Daoy (cell line): Measurements from ENCODE around the gene TLCD2. TPM values are rescaled to one million over a fixed set of nuclear protein-coding genes. Genes with fewer than 3 reads are reported as not detected.
"Not testable (repeated sequence)": the region's sequence is repeated elsewhere in the genome, so short reads cannot be mapped to it uniquely, and the experiment has no call there.

ENCODE experiments used
- DNase-seq: peaks from one replicate; pipeline ENCODE4 v3.0.0-alpha.2; 2015; ENCODE audit warnings: low read depth
- total RNA-seq: library from RNA; depleted of rRNA; stranded (reverse); fragments of >200 nt; shearing (Covaris generic); gene quantifications from 2 replicates; pipeline ENCODE4 v1.2.3, GENCODE V29; 2014

TLCD2 gene
- total RNA-seq, 1 experiment from 2014 or later = 0.17 TPM

DNA sequence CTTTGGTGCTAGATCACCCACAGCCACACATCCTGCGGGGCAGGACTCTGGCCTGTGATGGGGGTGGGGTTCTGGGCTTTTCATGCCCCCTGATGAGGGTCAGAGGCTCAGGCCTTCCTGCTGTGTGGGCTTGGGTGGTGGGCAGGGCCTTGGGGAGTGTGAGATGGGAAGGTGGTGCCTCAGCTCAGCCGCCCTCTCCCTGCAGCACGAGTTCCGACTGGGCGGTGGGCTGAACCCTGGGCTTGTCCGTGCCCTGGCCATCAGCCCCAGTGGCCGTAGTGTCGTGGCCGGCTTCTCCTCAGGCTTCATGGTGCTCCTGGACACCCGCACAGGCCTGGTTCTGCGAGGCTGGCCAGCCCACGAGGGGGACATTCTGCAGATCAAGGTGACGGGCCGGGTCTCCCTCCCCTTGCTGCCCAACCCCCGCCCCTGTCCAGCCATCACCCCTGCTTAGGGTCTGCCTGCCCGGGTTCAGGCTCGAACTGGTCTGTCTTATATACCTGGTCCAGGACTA is 25.7 kb upstream of the TLCD2 start:
- no peak for DNase-seq

DNA sequence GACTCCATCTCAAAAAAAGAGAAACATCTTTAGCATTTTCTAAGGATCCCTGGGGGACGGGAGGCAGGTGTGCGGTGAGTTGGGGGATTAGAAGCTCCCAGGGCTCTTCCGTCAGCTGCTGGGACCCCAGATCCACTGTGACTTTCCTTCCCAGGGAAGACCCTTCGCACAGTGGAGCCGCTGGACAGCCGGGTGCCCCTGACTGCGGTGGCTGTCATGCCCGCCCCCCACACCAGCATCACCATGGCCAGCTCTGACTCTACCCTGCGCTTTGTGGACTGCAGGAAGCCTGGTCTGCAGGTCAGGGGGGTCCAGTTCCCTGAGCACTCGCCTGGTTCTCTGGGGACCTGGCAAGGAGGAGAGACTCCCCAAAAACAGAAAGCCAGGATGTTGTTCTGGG is 25.2 kb upstream of the TLCD2 start:
- DNase-seq = no peak

GRCh38 chr17:1733759-1734158 is 23.6 kb upstream of the TLCD2 start:
- DNase-seq = no peak

GRCh38 chr17:1732833-1733321 is 22.7 kb upstream of the TLCD2 start:
- DNase-seq = no peak

DNA sequence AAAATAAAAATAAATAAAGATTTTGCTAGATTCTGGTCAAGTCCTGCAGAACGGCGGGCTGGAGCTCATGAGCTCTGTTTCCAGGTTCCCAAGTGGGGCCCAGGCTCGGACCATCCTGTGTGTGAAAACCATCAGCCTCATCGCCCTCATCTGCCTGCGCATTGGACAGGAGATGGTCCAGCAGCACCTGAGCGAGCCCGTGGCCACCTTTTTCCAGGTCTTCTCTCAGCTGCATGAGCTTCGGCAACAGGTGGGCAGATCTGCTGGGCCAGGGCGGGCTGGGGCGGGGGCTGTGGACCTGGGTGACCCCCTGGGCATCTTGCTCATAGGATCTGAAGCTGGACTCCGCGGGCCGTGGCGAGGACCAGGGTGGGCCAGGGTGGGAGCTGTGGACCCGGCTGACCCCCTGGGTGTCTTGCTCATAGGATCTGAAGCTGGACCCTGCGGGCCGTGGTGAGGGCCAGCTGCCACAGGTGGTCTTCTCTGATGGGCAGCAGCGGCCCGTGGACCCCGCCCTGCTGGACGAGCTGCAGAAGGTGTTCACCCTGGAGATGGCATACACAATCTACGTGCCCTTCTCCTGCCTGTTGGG is 22.2 kb upstream of the TLCD2 start:
- no peak for DNase-seq

- no peak for DNase-seq
Measured at GRCh38 chr17:1731194-1731506, 21.0 kb upstream of the TLCD2 start.

- DNase-seq = peak; percentile 88
Measured at GRCh38 chr17:1730326-1731193, 20.4 kb upstream of the TLCD2 start.

- DNase-seq = no peak
Measured at GRCh38 chr17:1729966-1730325, 19.8 kb upstream of the TLCD2 start.

- no peak for DNase-seq
Measured at GRCh38 chr17:1727876-1728630, 17.9 kb upstream of the TLCD2 start.

GRCh38 chr17:1727258-1727789 is 17.1 kb upstream of the TLCD2 start:
- DNase-seq = no peak

DNA sequence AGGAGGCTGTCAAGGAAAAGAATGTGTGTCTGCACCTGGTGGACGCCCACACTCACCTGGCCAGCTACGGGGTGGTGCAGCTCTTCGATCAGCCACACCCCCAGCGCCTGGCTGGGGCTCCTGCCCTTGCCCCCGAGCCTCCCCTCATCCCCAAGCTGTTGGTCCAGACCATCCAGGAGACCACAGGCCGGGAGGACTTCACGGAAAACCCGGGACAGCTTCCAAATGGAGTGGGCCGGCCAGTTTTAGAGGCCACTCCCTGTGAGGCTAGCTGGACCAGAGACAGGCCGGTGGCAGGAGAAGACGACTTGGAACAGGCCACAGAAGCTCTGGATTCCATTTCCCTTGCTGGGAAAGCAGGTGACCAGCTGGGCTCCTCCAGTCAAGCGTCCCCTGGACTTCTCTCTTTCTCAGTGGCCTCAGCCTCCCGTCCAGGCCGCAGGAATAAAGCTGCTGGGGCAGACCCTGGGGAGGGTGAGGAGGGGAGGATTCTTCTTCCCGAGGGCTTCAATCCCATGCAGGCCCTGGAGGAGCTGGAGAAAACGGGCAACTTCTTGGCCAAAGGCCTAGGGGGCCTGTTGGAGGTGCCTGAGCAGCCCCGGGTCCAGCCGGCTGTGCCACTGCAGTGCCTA is 16.6 kb upstream of the TLCD2 start:
- DNase-seq = no peak

DNA sequence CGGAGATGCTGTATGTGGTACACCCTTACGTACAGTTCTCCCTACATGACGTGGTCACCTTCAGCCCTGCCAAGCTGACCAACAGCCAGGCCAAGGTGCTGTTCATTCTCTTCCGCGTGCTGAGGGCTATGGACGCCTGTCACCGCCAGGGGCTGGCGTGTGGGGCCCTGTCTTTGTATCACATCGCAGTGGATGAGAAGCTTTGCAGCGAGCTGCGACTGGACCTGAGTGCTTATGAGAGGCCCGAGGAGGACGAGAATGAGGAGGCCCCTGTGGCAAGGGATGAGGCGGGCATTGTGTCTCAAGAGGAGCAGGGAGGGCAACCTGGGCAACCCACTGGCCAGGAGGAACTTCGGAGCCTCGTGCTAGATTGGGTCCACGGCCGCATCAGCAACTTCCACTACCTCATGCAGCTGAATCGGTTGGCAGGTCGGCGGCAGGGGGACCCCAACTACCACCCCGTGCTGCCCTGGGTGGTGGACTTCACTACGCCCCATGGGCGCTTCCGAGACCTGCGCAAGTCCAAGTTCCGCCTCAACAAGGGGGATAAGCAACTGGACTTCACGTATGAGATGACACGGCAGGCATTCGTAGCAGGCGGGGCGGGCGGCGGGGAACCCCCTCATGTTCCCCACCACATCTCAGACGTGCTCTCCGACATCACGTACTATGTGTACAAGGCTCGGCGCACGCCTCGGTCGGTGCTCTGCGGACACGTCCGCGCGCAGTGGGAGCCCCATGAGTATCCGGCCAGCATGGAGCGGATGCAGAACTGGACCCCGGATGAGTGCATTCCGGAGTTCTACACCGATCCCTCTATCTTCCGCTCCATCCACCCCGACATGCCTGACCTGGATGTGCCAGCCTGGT is 15.7 kb upstream of the TLCD2 start:
- no peak for DNase-seq

- no peak for DNase-seq
Measured at GRCh38 chr17:1724869-1725641, 14.9 kb upstream of the TLCD2 start.

GRCh38 chr17:1724351-1724868 is 14.2 kb upstream of the TLCD2 start, which contains the start of gene WDR81:
TSS of gene WDR81 (plus strand) at chr17:1724704. CDS start at chr17:1724960, 256 bp downstream.
- peak; percentile 92 for DNase-seq

- DNase-seq = not testable (repeated sequence)
Measured at GRCh38 chr17:1722022-1722421, 11.8 kb upstream of the TLCD2 start.

DNA sequence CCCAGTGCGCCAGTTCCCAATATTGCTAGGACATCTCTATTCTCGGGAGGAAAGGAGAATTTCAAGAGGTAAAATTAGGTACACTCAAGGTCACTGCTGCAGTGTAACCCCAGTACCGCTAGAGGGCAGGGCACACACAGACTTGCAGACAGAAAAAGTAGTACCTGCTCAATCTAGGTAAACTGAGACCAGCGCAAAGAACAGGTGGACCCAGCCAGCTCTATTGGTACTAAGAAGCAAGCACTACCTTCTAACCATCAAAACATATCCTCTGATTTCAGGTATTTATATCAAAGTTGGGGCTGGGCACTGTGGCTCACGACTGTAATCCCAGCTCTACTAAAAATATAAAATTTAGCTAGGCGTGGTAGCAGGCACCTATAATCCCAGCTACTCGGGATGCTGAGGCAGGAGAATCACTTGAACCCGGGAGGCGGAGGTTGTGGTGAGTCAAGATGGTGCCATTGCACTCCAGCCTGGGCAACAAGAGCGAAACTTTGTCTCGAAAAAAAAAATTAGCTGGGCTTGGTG is 10.7 kb upstream of the TLCD2 start:
- peak; percentile 63 for DNase-seq

DNA sequence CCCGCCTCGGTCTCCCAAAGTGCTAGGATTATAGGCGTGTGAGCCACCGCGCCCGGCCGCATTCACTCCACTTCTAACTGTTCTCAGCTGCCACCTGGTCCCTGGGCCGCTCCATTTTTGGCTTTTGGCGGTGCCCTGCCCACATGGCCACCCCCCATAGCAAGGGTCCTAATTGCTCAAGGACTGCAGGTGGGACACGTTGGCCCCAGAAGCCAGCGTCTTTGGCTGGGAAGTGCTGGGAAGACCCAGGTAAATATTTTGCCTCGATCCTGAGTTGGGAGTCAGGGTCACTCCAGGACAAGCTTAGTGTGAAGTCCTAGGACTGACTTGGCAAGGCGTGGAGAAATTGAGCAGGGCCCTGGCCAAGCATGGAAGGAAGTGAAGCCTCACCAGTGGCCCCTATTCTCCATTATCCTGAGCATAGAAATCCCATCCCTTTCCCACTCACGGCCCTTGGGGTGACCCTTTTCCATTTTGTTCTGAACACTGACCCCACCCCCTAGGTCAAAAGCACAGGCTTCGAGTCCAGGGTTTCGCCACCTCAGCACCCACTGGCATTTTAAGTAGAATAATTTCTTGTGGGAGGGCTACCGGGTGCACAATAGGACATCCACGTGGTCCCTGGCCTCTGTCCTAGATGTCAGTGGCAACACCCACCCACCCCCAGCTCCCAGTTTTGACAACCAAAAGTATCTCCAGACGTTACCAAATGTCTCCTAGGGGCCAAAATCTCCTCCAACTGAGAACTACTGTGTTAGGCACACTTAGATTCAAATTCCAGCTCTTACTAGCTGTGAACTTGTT is 8.4 kb upstream of the TLCD2 start:
- DNase-seq = no peak

- DNase-seq = peak; percentile 99
Measured at GRCh38 chr17:1716912-1717695, 6.9 kb upstream of the TLCD2 start.
